ENCODE data around the gene MAP6D1. TPM values are rescaled to one million over a fixed set of nuclear protein-coding genes. Genes with fewer than 3 reads are reported as not detected.

MAP6D1 gene
- total RNA-seq, 2 experiments from 2014 or later: 0.88 to 1.1 TPM

DNA sequence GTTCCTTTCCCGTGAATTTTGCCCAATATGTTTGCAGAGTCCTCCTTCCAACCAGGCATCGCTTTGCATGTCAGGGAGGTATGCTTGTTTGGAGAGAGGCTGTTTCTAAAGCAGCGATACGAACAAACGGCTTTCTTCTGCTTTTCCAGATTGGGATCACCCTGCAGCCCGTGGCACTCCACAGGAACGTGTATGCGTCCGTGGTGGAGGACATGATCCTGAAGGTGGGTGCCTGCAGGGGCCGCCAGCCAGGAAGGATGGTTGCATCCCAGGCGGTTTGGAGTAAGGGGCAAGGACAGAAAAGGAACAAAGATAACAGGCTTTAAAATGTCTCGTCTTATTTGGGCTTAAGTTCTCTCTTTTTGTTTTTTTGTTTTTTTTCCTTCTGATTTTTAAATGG is 17.5 kb downstream of the MAP6D1 start:
- ChIA-PET POLR2A (no interaction called here), CTCF (ENCODE audit: unreplicated experiment) (no interaction called here)
- H2AFZ ChIP-seq (ENCODE audit: low read length): no peak overlapping the region
- no peaks in the 10 kb centered on the region for H3K79me2 ChIP-seq (ENCODE audit: insufficient read depth, low read depth, low read length)
- no peak overlapping the region for H3K4me3 ChIP-seq (ENCODE audit: low read depth, low read length, poor library complexity, severe bottlenecking)
- no peak overlapping the region for H3K4me2 ChIP-seq (ENCODE audit: low read length)
- intact Hi-C loops (cut with micrococcal nuclease; ENCODE audit: unreplicated experiment): no loop called here
- BruUV-seq (replicated peaks): no TSS peak
- TF ChIP-seq, protein P1, sequence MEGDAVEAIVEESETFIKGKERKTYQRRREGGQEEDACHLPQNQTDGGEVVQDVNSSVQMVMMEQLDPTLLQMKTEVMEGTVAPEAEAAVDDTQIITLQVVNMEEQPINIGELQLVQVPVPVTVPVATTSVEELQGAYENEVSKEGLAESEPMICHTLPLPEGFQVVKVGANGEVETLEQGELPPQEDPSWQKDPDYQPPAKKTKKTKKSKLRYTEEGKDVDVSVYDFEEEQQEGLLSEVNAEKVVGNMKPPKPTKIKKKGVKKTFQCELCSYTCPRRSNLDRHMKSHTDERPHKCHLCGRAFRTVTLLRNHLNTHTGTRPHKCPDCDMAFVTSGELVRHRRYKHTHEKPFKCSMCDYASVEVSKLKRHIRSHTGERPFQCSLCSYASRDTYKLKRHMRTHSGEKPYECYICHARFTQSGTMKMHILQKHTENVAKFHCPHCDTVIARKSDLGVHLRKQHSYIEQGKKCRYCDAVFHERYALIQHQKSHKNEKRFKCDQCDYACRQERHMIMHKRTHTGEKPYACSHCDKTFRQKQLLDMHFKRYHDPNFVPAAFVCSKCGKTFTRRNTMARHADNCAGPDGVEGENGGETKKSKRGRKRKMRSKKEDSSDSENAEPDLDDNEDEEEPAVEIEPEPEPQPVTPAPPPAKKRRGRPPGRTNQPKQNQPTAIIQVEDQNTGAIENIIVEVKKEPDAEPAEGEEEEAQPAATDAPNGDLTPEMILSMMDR (conservative IDR thresholded peaks at IDR 0.05; ENCODE audit: low read length): no peak
- TF ChIP-seq EZH2phosphoT487 (IDR thresholded peaks at IDR 0.05; ENCODE audit: borderline replicate concordance, low read depth, low read length): no peak
- H3K9me3 ChIP-seq (ENCODE audit: low read length): no peaks in the 10 kb centered on the region
- no peak for DNase-seq (ENCODE audit: low spot score)
- no peaks in the 10 kb centered on the region for H4K20me1 ChIP-seq (ENCODE audit: insufficient read depth, low read length)
- H3K4me1 ChIP-seq (ENCODE audit: insufficient read depth, low read length, poor library complexity, severe bottlenecking): no peaks in the 10 kb centered on the region
- peaks cover 99% of the 10 kb centered on the region for H3K36me3 ChIP-seq (ENCODE audit: insufficient read depth, low read length)
- H3K9me2 ChIP-seq (ENCODE audit: insufficient read depth, low read length): no peaks in the 10 kb centered on the region
- no peak overlapping the region for H3K27ac ChIP-seq (ENCODE audit: low read depth, low read length, poor library complexity, severe bottlenecking)

DNA sequence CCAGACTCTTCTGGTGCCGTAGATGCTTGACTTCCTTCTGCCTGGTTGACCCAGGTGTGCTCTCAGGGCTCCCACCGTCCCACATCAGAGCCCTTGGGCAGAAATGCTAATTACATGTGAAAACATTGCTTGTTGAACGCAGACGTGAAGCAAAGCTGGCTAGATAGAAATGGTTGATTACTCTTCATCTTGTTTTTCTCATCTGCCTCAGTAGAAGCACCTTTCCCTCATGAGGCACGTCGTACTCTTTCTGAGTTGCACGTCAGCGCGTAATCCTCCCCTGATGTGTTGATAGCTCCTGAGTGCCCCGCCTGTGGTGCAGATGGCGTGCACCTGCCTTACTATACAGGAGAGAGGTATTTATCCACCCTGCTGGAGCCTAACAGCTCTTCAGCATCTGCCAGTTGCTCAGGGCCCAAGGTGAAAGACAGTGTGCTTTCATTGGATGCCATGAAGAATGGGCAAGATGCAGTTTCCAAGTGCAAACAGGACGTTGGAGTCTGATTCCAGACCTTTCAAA is 18.1 kb downstream of the MAP6D1 start:
- Histone ChIP-seq H4K20me1 (ENCODE audit: insufficient read depth, low read length) (no peaks in the 10 kb centered on the region), H2AFZ (ENCODE audit: low read length) (no peak overlapping the region), H3K36me3 (ENCODE audit: insufficient read depth, low read length) (peaks cover 99% of the 10 kb centered on the region), H3K79me2 (ENCODE audit: insufficient read depth, low read depth, low read length) (no peaks in the 10 kb centered on the region), H3K9me2 (ENCODE audit: insufficient read depth, low read length) (no peaks in the 10 kb centered on the region), H3K4me3 (ENCODE audit: low read depth, low read length, poor library complexity, severe bottlenecking) (no peak overlapping the region), H3K9me3 (ENCODE audit: low read length) (no peaks in the 10 kb centered on the region), H3K4me1 (ENCODE audit: insufficient read depth, low read length, poor library complexity, severe bottlenecking) (no peaks in the 10 kb centered on the region), H3K27ac (ENCODE audit: low read depth, low read length, poor library complexity, severe bottlenecking) (no peak overlapping the region), H3K4me2 (ENCODE audit: low read length) (no peak overlapping the region)
- DNase-seq (ENCODE audit: low spot score): no peak
- TF ChIP-seq, protein P1 (conservative IDR thresholded peaks at IDR 0.05; ENCODE audit: low read length): no peak
- TF ChIP-seq EZH2phosphoT487 (IDR thresholded peaks at IDR 0.05; ENCODE audit: borderline replicate concordance, low read depth, low read length): no peak
- ChIA-PET CTCF (ENCODE audit: unreplicated experiment) (no interaction called here), POLR2A (no interaction called here)
- intact Hi-C loops (cut with micrococcal nuclease; ENCODE audit: unreplicated experiment): no loop called here
- BruUV-seq (replicated peaks): no TSS peak

DNA sequence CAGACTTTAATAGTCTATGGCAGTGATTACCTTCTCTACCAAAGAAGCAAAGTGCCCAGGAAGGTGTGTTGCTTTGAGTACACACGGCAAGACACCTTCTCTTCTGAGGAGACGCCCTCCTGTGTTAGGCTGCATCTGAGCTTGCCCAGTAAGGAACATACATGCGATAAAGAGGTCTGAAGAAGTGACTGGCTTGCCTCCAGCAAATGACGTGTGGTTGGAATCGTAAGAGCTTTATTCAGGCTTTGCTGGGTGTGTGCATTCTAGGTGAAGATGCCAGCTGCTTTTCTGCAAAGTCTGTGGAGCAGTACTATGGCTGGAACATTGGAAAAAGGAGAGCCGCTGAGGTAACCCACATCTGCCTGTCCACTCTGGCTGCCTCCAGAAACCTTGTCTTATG is 22.4 kb downstream of the MAP6D1 start:
- Histone ChIP-seq H3K4me2 (ENCODE audit: low read length) (no peak overlapping the region), H2AFZ (ENCODE audit: low read length) (no peak overlapping the region), H3K9me3 (ENCODE audit: low read length) (no peaks in the 10 kb centered on the region), H3K4me3 (ENCODE audit: low read depth, low read length, poor library complexity, severe bottlenecking) (no peak overlapping the region), H3K9me2 (ENCODE audit: insufficient read depth, low read length) (no peaks in the 10 kb centered on the region), H3K36me3 (ENCODE audit: insufficient read depth, low read length) (peaks cover 98% of the 10 kb centered on the region), H3K4me1 (ENCODE audit: insufficient read depth, low read length, poor library complexity, severe bottlenecking) (no peaks in the 10 kb centered on the region), H4K20me1 (ENCODE audit: insufficient read depth, low read length) (no peaks in the 10 kb centered on the region), H3K27ac (ENCODE audit: low read depth, low read length, poor library complexity, severe bottlenecking) (no peak overlapping the region), H3K79me2 (ENCODE audit: insufficient read depth, low read depth, low read length) (no peaks in the 10 kb centered on the region)
- POLR2A ChIA-PET: no interaction called here
- no TSS peak for BruUV-seq (replicated peaks)
- intact Hi-C loops (cut with micrococcal nuclease; ENCODE audit: unreplicated experiment): no loop called here
- TF ChIP-seq EZH2phosphoT487 (IDR thresholded peaks at IDR 0.05; ENCODE audit: borderline replicate concordance, low read depth, low read length): no peak
- TF ChIP-seq, protein P1 (conservative IDR thresholded peaks at IDR 0.05; ENCODE audit: low read length): no peak
- DNase-seq (ENCODE audit: low spot score): no peak
- CTCF ChIA-PET (ENCODE audit: unreplicated experiment): no interaction called here
